ENCODE data around the gene MCUB. TPM values are rescaled to one million over a fixed set of nuclear protein-coding genes. Genes with fewer than 3 reads are reported as not detected.

MCUB gene
- total and polyA plus RNA-seq, 5 donors from 2014 or later = 96.3 to 208 (median 191) TPM

GRCh38 chr4:109649872-109650271 lies 89.8 kb downstream of the MCUB start:
- peak overlapping the region; percentile 76 for H3K27ac ChIP-seq (ENCODE audit: insufficient read depth, low read length, poor library complexity, severe bottlenecking)
- Mint-ChIP-seq H3K27me3 (no peaks in the 10 kb centered on the region), H3K4me3 (peak overlapping the region; percentile 5 to 76 (median 40)), H3K9me3 (peaks cover 0 to 10% (median 0%) of the 10 kb centered on the region in 7 donors), H3K36me3 (peaks cover 17% of the 10 kb centered on the region), H3K27ac (peak overlapping the region in 2 of 3 donors; percentile 80 to 87), H3K4me1 (peaks cover 20 to 50% (median 34%) of the 10 kb centered on the region in 4 donors)
- peaks cover 62% of the 10 kb centered on the region for H3K4me1 ChIP-seq (ENCODE audit: control insufficient read depth, insufficient read depth, low read length, poor library complexity, severe bottlenecking)
- peak overlapping the region; percentile 84 for H3K4me3 ChIP-seq (ENCODE audit: low read depth, low read length)
- H3K36me3 ChIP-seq (ENCODE audit: control insufficient read depth, insufficient read depth, low read length) = peaks cover 11% of the 10 kb centered on the region
- H3K9me3 ChIP-seq (ENCODE audit: control insufficient read depth in 2 of 2, low read length in 2 of 2) = peaks cover 6 to 13% of the 10 kb centered on the region in 2 experiments
- no peaks in the 10 kb centered on the region for H3K27me3 ChIP-seq (ENCODE audit: control insufficient read depth, insufficient read depth, low read length)
- peak in 1 of 2 donors; percentile 26 for ATAC-seq (ENCODE audit: low read depth in 2 of 2)
- DNase-seq = peak in 2 of 3 donors; percentile 12 to 77

GRCh38 chr4:109655396-109655795 lies 95.3 kb downstream of the MCUB start:
- Mint-ChIP-seq H3K36me3 (peaks cover 17% of the 10 kb centered on the region), H3K9me3 (peaks cover 0 to 10% (median 0%) of the 10 kb centered on the region in 7 donors), H3K27ac (peak overlapping the region in 2 of 3 donors; percentile 40 to 77), H3K4me1 (peaks cover 16 to 66% (median 33%) of the 10 kb centered on the region in 4 donors), H3K4me3 (no peak overlapping the region), H3K27me3 (no peaks in the 10 kb centered on the region)
- Histone ChIP-seq H3K27ac (ENCODE audit: insufficient read depth, low read length, poor library complexity, severe bottlenecking) (peak overlapping the region; percentile 6), H3K4me1 (ENCODE audit: control insufficient read depth, insufficient read depth, low read length, poor library complexity, severe bottlenecking) (peaks cover 16% of the 10 kb centered on the region), H3K27me3 (ENCODE audit: control insufficient read depth, insufficient read depth, low read length) (no peaks in the 10 kb centered on the region), H3K9me3 (ENCODE audit: control insufficient read depth in 2 of 2, low read length in 2 of 2) (peaks cover 6 to 13% of the 10 kb centered on the region in 2 experiments), H3K36me3 (ENCODE audit: control insufficient read depth, insufficient read depth, low read length) (peaks cover 21% of the 10 kb centered on the region), H3K4me3 (ENCODE audit: low read depth, low read length) (no peak overlapping the region)
- ATAC-seq (ENCODE audit: low read depth in 2 of 2) = no peak
- DNase-seq = no peak

GRCh38 chr4:109657854-109658418 lies 97.9 kb downstream of the MCUB start:
- H3K4me1 Mint-ChIP-seq = peaks cover 11 to 54% (median 19%) of the 10 kb centered on the region in 4 donors
- H3K36me3 ChIP-seq (ENCODE audit: control insufficient read depth, insufficient read depth, low read length) = peaks cover 23% of the 10 kb centered on the region
- H3K4me3 ChIP-seq (ENCODE audit: low read depth, low read length) = no peak overlapping the region
- H3K36me3 Mint-ChIP-seq = peaks cover 13% of the 10 kb centered on the region
- H3K9me3 ChIP-seq (ENCODE audit: control insufficient read depth in 2 of 2, low read length in 2 of 2) = peaks cover 0 to 5% of the 10 kb centered on the region in 2 experiments
- H3K4me3 Mint-ChIP-seq = no peak overlapping the region
- ATAC-seq (ENCODE audit: low read depth in 2 of 2) (no peak), DNase-seq (no peak)
- H3K27me3 Mint-ChIP-seq = no peaks in the 10 kb centered on the region
- peak overlapping the region; percentile 2 for H3K27ac ChIP-seq (ENCODE audit: insufficient read depth, low read length, poor library complexity, severe bottlenecking)
- H3K9me3 Mint-ChIP-seq = no peaks in the 10 kb centered on the region
- peaks cover 4% of the 10 kb centered on the region for H3K4me1 ChIP-seq (ENCODE audit: control insufficient read depth, insufficient read depth, low read length, poor library complexity, severe bottlenecking)
- no peaks in the 10 kb centered on the region for H3K27me3 ChIP-seq (ENCODE audit: control insufficient read depth, insufficient read depth, low read length)
- peak overlapping the region in 2 of 3 donors; percentile 42 to 74 for H3K27ac Mint-ChIP-seq

- Histone ChIP-seq H3K27ac (ENCODE audit: insufficient read depth, low read length, poor library complexity, severe bottlenecking) (no peak overlapping the region), H3K4me3 (ENCODE audit: low read depth, low read length) (no peak overlapping the region), H3K4me1 (ENCODE audit: control insufficient read depth, insufficient read depth, low read length, poor library complexity, severe bottlenecking) (peaks cover 4% of the 10 kb centered on the region), H3K9me3 (ENCODE audit: control insufficient read depth in 2 of 2, low read length in 2 of 2) (no peaks in the 10 kb centered on the region), H3K27me3 (ENCODE audit: control insufficient read depth, insufficient read depth, low read length) (no peaks in the 10 kb centered on the region), H3K36me3 (ENCODE audit: control insufficient read depth, insufficient read depth, low read length) (peaks cover 30% of the 10 kb centered on the region)
- H3K9me3 Mint-ChIP-seq = no peaks in the 10 kb centered on the region
- H3K27me3 Mint-ChIP-seq = no peaks in the 10 kb centered on the region
- H3K4me1 Mint-ChIP-seq = peaks cover 11 to 63% (median 24%) of the 10 kb centered on the region in 4 donors
- ATAC-seq (ENCODE audit: low read depth in 2 of 2) (no peak), DNase-seq (peak in 2 of 3 donors; percentile 31 to 33)
- H3K27ac Mint-ChIP-seq = peak overlapping the region in 2 of 3 donors; percentile 25 to 42
- H3K36me3 Mint-ChIP-seq = peaks cover 17% of the 10 kb centered on the region
- H3K4me3 Mint-ChIP-seq = no peak overlapping the region
These were observed 98.9 kb downstream of the MCUB start for GRCh38 chr4:109658871-109659410.

GRCh38 chr4:109662116-109662515 lies 102.1 kb downstream of the MCUB start:
- Histone ChIP-seq H3K36me3 (ENCODE audit: control insufficient read depth, insufficient read depth, low read length) (peaks cover 44% of the 10 kb centered on the region), H3K4me3 (ENCODE audit: low read depth, low read length) (no peak overlapping the region), H3K4me1 (ENCODE audit: control insufficient read depth, insufficient read depth, low read length, poor library complexity, severe bottlenecking) (no peaks in the 10 kb centered on the region), H3K9me3 (ENCODE audit: control insufficient read depth in 2 of 2, low read length in 2 of 2) (no peaks in the 10 kb centered on the region), H3K27ac (ENCODE audit: insufficient read depth, low read length, poor library complexity, severe bottlenecking) (no peak overlapping the region), H3K27me3 (ENCODE audit: control insufficient read depth, insufficient read depth, low read length) (no peaks in the 10 kb centered on the region)
- H3K27ac Mint-ChIP-seq = peak overlapping the region in 1 of 3 donors; percentile 75
- peaks cover 23% of the 10 kb centered on the region for H3K36me3 Mint-ChIP-seq
- H3K27me3 Mint-ChIP-seq = no peaks in the 10 kb centered on the region
- no peak for DNase-seq
- ATAC-seq (ENCODE audit: low read depth in 2 of 2) = no peak
- H3K4me1 Mint-ChIP-seq = peaks cover 15 to 61% (median 29%) of the 10 kb centered on the region in 4 donors
- H3K9me3 Mint-ChIP-seq = no peaks in the 10 kb centered on the region
- H3K4me3 Mint-ChIP-seq = no peak overlapping the region

GRCh38 chr4:109662771-109663170 lies 102.7 kb downstream of the MCUB start:
- no peaks in the 10 kb centered on the region for H3K9me3 Mint-ChIP-seq
- no peak overlapping the region for H3K27ac ChIP-seq (ENCODE audit: insufficient read depth, low read length, poor library complexity, severe bottlenecking)
- H3K27me3 Mint-ChIP-seq = no peaks in the 10 kb centered on the region
- no peak overlapping the region for H3K4me3 Mint-ChIP-seq
- peak overlapping the region; percentile 40 to 75 (median 69) for H3K27ac Mint-ChIP-seq
- no peaks in the 10 kb centered on the region for H3K9me3 ChIP-seq (ENCODE audit: control insufficient read depth in 2 of 2, low read length in 2 of 2)
- H3K4me3 ChIP-seq (ENCODE audit: low read depth, low read length) = no peak overlapping the region
- H3K4me1 Mint-ChIP-seq = peaks cover 16 to 61% (median 30%) of the 10 kb centered on the region in 4 donors
- DNase-seq (no peak), ATAC-seq (ENCODE audit: low read depth in 2 of 2) (no peak)
- peaks cover 24% of the 10 kb centered on the region for H3K36me3 Mint-ChIP-seq
- no peaks in the 10 kb centered on the region for H3K4me1 ChIP-seq (ENCODE audit: control insufficient read depth, insufficient read depth, low read length, poor library complexity, severe bottlenecking)
- H3K27me3 ChIP-seq (ENCODE audit: control insufficient read depth, insufficient read depth, low read length) = no peaks in the 10 kb centered on the region
- peaks cover 44% of the 10 kb centered on the region for H3K36me3 ChIP-seq (ENCODE audit: control insufficient read depth, insufficient read depth, low read length)

GRCh38 chr4:109665783-109666485 lies 105.9 kb downstream of the MCUB start:
- Mint-ChIP-seq H3K27me3 (no peaks in the 10 kb centered on the region), H3K4me1 (peaks cover 34 to 71% (median 45%) of the 10 kb centered on the region in 4 donors), H3K9me3 (no peaks in the 10 kb centered on the region), H3K27ac (peak overlapping the region; percentile 33 to 72 (median 53)), H3K4me3 (peak overlapping the region in 1 of 4 donors; percentile 36), H3K36me3 (peaks cover 32% of the 10 kb centered on the region)
- no peak for DNase-seq
- H3K4me1 ChIP-seq (ENCODE audit: control insufficient read depth, insufficient read depth, low read length, poor library complexity, severe bottlenecking) = peaks cover 6% of the 10 kb centered on the region
- H3K9me3 ChIP-seq (ENCODE audit: control insufficient read depth in 2 of 2, low read length in 2 of 2) = peaks cover 0 to 2% of the 10 kb centered on the region in 2 experiments
- H3K27ac ChIP-seq (ENCODE audit: insufficient read depth, low read length, poor library complexity, severe bottlenecking) = no peak overlapping the region
- ATAC-seq (ENCODE audit: low read depth in 2 of 2) = no peak
- peaks cover 39% of the 10 kb centered on the region for H3K36me3 ChIP-seq (ENCODE audit: control insufficient read depth, insufficient read depth, low read length)
- no peaks in the 10 kb centered on the region for H3K27me3 ChIP-seq (ENCODE audit: control insufficient read depth, insufficient read depth, low read length)
- H3K4me3 ChIP-seq (ENCODE audit: low read depth, low read length) = no peak overlapping the region
